K562 (cell line): ENCODE results near the gene SLC36A3. TPM values are rescaled to one million over a fixed set of nuclear protein-coding genes. Genes with fewer than 3 reads are reported as not detected.

Experiments
- ATAC-seq: fragments of 200-7000 bp; cut with Tn5 transposase; 3 replicates; pipeline ENCODE4 v1.9.1; 2020; ENCODE audit warnings: moderate library complexity
- BruUV-seq: library from RNA; stranded (reverse); fragments of 400-500 nt; replicated peaks from 2 replicates; lab custom pipeline; 2021; lab: Mats Ljungman, UMichigan
- CTCF ChIA-PET: fragments of 300-600 bp; formaldehyde crosslinking; extraction: SDS; loops from one replicate; lab custom pipeline; 2021; ENCODE audit warnings: low intra/inter-chr PET ratio; lab: Yijun Ruan, JAX
- POLR2A ChIA-PET: fragments of 300-600, 350-650 bp; sonication (Branson Sonifier 250); formaldehyde crosslinking; extraction: SDS; loops from one replicate; lab custom pipeline; 2021; ENCODE audit warnings: antibody characterized with exemption, inconsistent platforms; lab: Yijun Ruan, JAX
- DNase-seq, 4 experiments: peaks; one replicate each; pipeline versions ENCODE4 v3.0.0 to v3.0.0-alpha.2; 2011 to 2018; ENCODE audit warnings: low spot score in 3 of 4, mixed read lengths in 3 of 4; ENCODE audit errors: extremely low read depth in 1 of 4
- FAIRE-seq: peaks from 2 replicates; lab custom pipeline; 2011; peaks lifted over from hg19 to GRCh38; lab: Jason Lieb, UNC
- H2AFZ ChIP-seq: 2 replicates; pipeline ENCODE4 v1.6.0; 2011; ENCODE audit warnings: low read depth, low read length, control low read depth, inconsistent platforms
- H3K27ac ChIP-seq: fragments of 200-600 bp; 3 replicates; pipeline ENCODE4 v1.8.0; 2011; ENCODE audit warnings: low read depth, mild to moderate bottlenecking, control low read depth, inconsistent platforms, low read length, moderate library complexity, mixed read lengths; ENCODE audit errors: extremely low read depth
- H3K27me3 ChIP-seq, 2 experiments: fragments of 300-600 bp in 1 of 2; 2 replicates in 1 of 2; 3 replicates in 1 of 2; pipeline versions ENCODE4 v1.6.0 to v1.8.0; 2011; ENCODE audit warnings: inconsistent platforms in 2 of 2, low read length in 2 of 2, mild to moderate bottlenecking in 1 of 2, mixed read lengths in 1 of 2, moderate library complexity in 1 of 2; ENCODE audit not compliant: control insufficient read depth in 2 of 2, insufficient read depth in 2 of 2
- H3K36me3 ChIP-seq: fragments of 300-600 bp; 3 replicates; pipeline ENCODE4 v1.8.0; 2011; ENCODE audit warnings: mild to moderate bottlenecking, low read length, inconsistent platforms; ENCODE audit not compliant: control insufficient read depth, insufficient read depth
- H3K4me1 ChIP-seq, 2 experiments: fragments of 200-600 bp in 1 of 2; replicated peaks in 1 of 2; 2 replicates in 1 of 2; 3 replicates in 1 of 2; pipeline versions ENCODE4 v1.5.1 to v1.8.0; 2011; ENCODE audit warnings: inconsistent platforms in 2 of 2, low read length in 2 of 2, mild to moderate bottlenecking in 1 of 2, mixed read lengths in 1 of 2, moderate library complexity in 1 of 2; ENCODE audit not compliant: control insufficient read depth in 2 of 2, insufficient read depth in 2 of 2
- H3K4me2 ChIP-seq: 2 replicates; pipeline ENCODE4 v1.6.1; 2011; ENCODE audit warnings: low read length, control low read depth, inconsistent platforms, mixed read lengths; ENCODE audit not compliant: insufficient read depth
- H3K4me3 ChIP-seq: fragments of 200-600 bp; sonication (generic), shearing (Covaris generic); 2 replicates; pipeline ENCODE4 v1.5.1; 2016; ENCODE audit warnings: control low read depth, inconsistent platforms
- H3K79me2 ChIP-seq: fragments of 200-600 bp; 3 replicates; pipeline ENCODE4 v1.8.0; 2011; ENCODE audit warnings: low read length, inconsistent platforms; ENCODE audit not compliant: control insufficient read depth, insufficient read depth
- H3K9ac ChIP-seq, 2 experiments: 2 replicates each; pipeline versions ENCODE4 v1.6.0 to v1.6.1; 2011; ENCODE audit warnings: low read depth in 2 of 2, low read length in 2 of 2, control low read depth in 1 of 2, inconsistent platforms in 1 of 2, mild to moderate bottlenecking in 1 of 2, mixed read lengths in 1 of 2; ENCODE audit not compliant: insufficient read depth in 1 of 2
- H3K9me1 ChIP-seq: one replicate; pipeline ENCODE4 v1.6.0; 2011; ENCODE audit warnings: inconsistent platforms, mild to moderate bottlenecking, low read length, moderate library complexity; ENCODE audit not compliant: control insufficient read depth, insufficient read depth
- H3K9me3 ChIP-seq: replicated peaks from 2 replicates; pipeline ENCODE4 v1.5.1; 2011; ENCODE audit warnings: low read depth, low read length, inconsistent platforms; ENCODE audit not compliant: control insufficient read depth, insufficient read depth
- H4K20me1 ChIP-seq: replicated peaks from 2 replicates; pipeline ENCODE4 v1.6.1; 2011; ENCODE audit warnings: low read length, inconsistent platforms, mixed read lengths; ENCODE audit not compliant: control insufficient read depth, insufficient read depth
- CHD2 ChIP-seq: IDR thresholded peaks from 2 replicates; pipeline ENCODE4 v1.6.1; 2011; ENCODE audit warnings: low read depth, low read length
- CXXC5 ChIP-seq: fragments of 250-450 bp; sonication (Bioruptor Pico); IDR thresholded peaks from 2 replicates; pipeline ENCODE4 v1.8.0; 2022; ENCODE audit warnings: inconsistent platforms, mild to moderate bottlenecking, moderate library complexity
- POU5F1 ChIP-seq: fragments of 150-350 bp; IDR thresholded peaks from 2 replicates; pipeline ENCODE4 v1.6.1; 2014; ENCODE audit warnings: borderline replicate concordance, low read length, low read depth, mild to moderate bottlenecking; ENCODE audit not compliant: partially characterized antibody
- RBM17 ChIP-seq: fragments of 200-400 bp; formaldehyde crosslinking; IDR thresholded peaks from 2 replicates; pipeline ENCODE4 v1.6.1; 2017; ENCODE audit warnings: low read depth, mild to moderate bottlenecking, low read length, borderline replicate concordance
- RCOR1 ChIP-seq, 2 experiments: IDR thresholded peaks; 2 replicates each; pipeline ENCODE4 v1.6.1; 2012; ENCODE audit warnings: low read depth in 2 of 2, low read length in 2 of 2, borderline replicate concordance in 1 of 2, improper control_type of control experiment in 1 of 2
- RFX7 ChIP-seq: fragments of 250-450 bp; sonication (Bioruptor Pico); IDR thresholded peaks from 2 replicates; pipeline ENCODE4 v1.5.1; 2021; ENCODE audit warnings: mild to moderate bottlenecking
- SP1 ChIP-seq: sonication (generic); formaldehyde crosslinking; IDR thresholded peaks from 2 replicates; pipeline ENCODE4 v1.8.1; 2022; ENCODE audit warnings: mild to moderate bottlenecking, missing genetic modification reagents
- SPI1 ChIP-seq: IDR thresholded peaks from 2 replicates; pipeline ENCODE4 v1.6.1; 2011; ENCODE audit warnings: low read depth, low read length, control low read depth, borderline replicate concordance
- STAT5B ChIP-seq: fragments of 250-450 bp; sonication (Bioruptor Pico); IDR thresholded peaks from 2 replicates; pipeline ENCODE4 v1.8.0; 2021; ENCODE audit warnings: mild to moderate bottlenecking, inconsistent platforms
- U2AF1 ChIP-seq: fragments of 200-400 bp; formaldehyde crosslinking; optimal IDR thresholded peaks from 2 replicates; pipeline ENCODE3; 2017; ENCODE audit warnings: mild to moderate bottlenecking, low read depth, low read length, moderate library complexity
- XRCC4 ChIP-seq: IDR thresholded peaks from one replicate; pipeline ENCODE4 v1.6.1; 2011; ENCODE audit not compliant: insufficient read depth, insufficient read length; ENCODE audit errors: extremely low read depth
- ZBTB17 ChIP-seq: fragments of 450-650 bp; formaldehyde crosslinking; IDR thresholded peaks from 2 replicates; pipeline ENCODE4 v1.4.0; 2020; ENCODE audit warnings: mild to moderate bottlenecking
- ZNF280B ChIP-seq: fragments of 250-450 bp; sonication (Bioruptor Pico); IDR thresholded peaks from 2 replicates; pipeline ENCODE4 v1.5.1; 2021; ENCODE audit warnings: mild to moderate bottlenecking
- WGBS: fragments of 100-300 bp; shearing (Covaris generic); methylation state at CpG from one replicate; pipeline ENCODE4 v1.1.6; 2016; ENCODE audit warnings: low coverage, mixed read lengths; ENCODE audit not compliant: insufficient coverage; ENCODE audit errors: missing lambda C conversion rate; 5-methylcytosine and 5-hydroxymethylcytosine counted together
- in situ Hi-C: fragments of 300-500 bp; cut with MboI; formaldehyde crosslinking; loops from 4 replicates; pipeline ENCODE4 v1.15.0; 2018; ENCODE audit warnings: inconsistent platforms, mixed read lengths
- intact Hi-C: fragments of 100-400 bp; cut with micrococcal nuclease; formaldehyde crosslinking; loops from 2 replicates; pipeline ENCODE4 v1.14.2; 2022
- polyA plus RNA-seq, 8 experiments: library from polyadenylated mRNA; depleted of rRNA in 4 of 8; stranded (reverse) in 5 of 8; unstranded in 3 of 8; fragments of >200 nt; fragmentation: Nextera tagmentation in 2 of 8; fragmentation: Illumina TruSeq in 1 of 8; extraction: Ambion mirVana in 2 of 8; extraction: Trizol in 1 of 8; gene quantifications; 2 replicates each; pipeline versions ENCODE4 v1.2.1 to v1.2.3, GENCODE V29; 2011 to 2014; ENCODE audit warnings: inconsistent platforms in 1 of 8, missing spikeins in 1 of 8
- total RNA-seq, 7 experiments: library from RNA; depleted of rRNA in 6 of 7; stranded (reverse); fragments of >200 nt in 6 of 7; fragmentation: Illumina TruSeq in 2 of 7; extraction: Trizol in 2 of 7; gene quantifications; 2 replicates each; pipeline versions ENCODE4 v1.2.1 to v1.2.3, GENCODE V29; 2011 to 2021; ENCODE audit warnings: low replicate concordance in 1 of 7
- TF ChIP-seq, protein P1 (sequence below), 2 experiments: fragments of 250-450 bp in 1 of 2; fragments of 450-650 bp in 1 of 2; sonication (Bioruptor Pico) in 1 of 2; IDR thresholded peaks; 2 replicates each; pipeline versions ENCODE4 v1.6.1 to v1.8.0; 2016 to 2021; ENCODE audit warnings: mild to moderate bottlenecking in 2 of 2, moderate library complexity in 2 of 2, missing compliant biosample characterization in 1 of 2, missing genetic modification characterization in 1 of 2
- TF ChIP-seq, protein P2 (sequence below), 2 experiments: fragments of 450-650 bp in 1 of 2; IDR thresholded peaks; 2 replicates each; pipeline ENCODE4 v1.6.1; 2011 to 2017; ENCODE audit warnings: low read depth in 2 of 2, antibody characterized with exemption in 1 of 2, borderline replicate concordance in 1 of 2, low read length in 1 of 2, mild to moderate bottlenecking in 1 of 2, mixed read lengths in 1 of 2; ENCODE audit not compliant: control insufficient read depth in 1 of 2

The SLC36A3 gene
- total and polyA plus RNA-seq, 9 of the 15 experiments (the other 6 are each of a cell fraction or from before 2014, with no cell fraction given): not detected

DNA sequence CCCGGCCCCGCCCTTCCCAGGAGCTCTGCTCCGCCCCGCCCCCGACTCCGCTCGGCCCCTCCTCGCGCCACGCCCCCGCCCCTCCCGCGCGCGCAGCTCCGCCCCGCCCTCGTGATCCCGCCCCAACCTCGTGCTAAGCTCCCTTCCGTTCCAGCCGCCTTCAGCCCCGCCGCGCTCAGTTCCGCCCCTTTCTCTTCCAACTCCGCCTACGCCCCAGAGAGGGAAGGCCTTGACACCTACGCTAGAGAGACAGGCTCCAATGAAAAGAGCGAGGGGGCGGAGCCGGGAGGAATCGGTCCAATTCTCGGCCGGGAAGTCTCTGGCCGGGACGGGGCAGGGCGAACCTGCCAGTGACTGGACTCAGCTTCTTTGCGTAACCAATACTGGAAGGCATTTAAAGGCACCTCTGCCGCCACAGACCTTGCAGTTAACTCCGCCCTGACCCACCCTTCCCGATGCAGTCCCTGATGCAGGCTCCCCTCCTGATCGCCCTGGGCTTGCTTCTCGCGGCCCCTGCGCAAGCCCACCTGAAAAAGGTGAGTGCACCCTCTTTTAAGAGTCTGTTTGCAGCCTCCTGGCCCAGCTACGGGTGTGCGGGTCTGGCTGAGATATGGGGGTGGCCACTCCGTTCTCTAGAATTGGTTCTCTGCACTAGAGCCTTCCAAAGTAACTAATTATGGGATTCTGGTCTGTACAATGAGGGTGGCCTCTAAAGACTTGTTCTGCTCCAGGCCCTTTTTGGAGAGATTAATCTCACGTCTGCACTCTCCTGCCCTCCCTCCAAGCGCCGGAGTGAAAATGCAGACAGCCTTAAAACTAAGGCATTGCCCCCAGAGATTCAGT is 50.6 kb downstream of the SLC36A3 start, which contains the start of gene GM2A:
TSS of gene GM2A (plus strand) at position 424 of the 843 bp plus-strand sequence. CDS start at position 456, 32 bp downstream.
- peak within 1 kb of the TSS; percentile 54 to 89 for H3K9ac ChIP-seq
- in situ Hi-C loops (no loop called here), intact Hi-C loops (no loop called here)
- DNase-seq: peak; percentile 99
- no peaks in the 10 kb centered on the region for H3K27me3 ChIP-seq
- peak within 1 kb of the TSS; percentile 97 for H2AFZ ChIP-seq
- H3K79me2 ChIP-seq: peaks cover 3% of the 10 kb centered on the region; the same call in 2 of the 3 replicates
- H3K27ac ChIP-seq: peak within 1 kb of the TSS; percentile 60
- H3K9me1 ChIP-seq: no peaks in the 10 kb centered on the region
- TSS peak; percentile 71 for BruUV-seq
- no peaks in the 10 kb centered on the region for H3K36me3 ChIP-seq
- ChIA-PET CTCF (no interaction called here), POLR2A (interaction anchor here (0.6 to 3.1 kb wide), 6 partner anchors 13 to 518 kb away, joined by 3 to 11 read pairs (median 4); no protein-coding TSS in a partner anchor)
- peak; percentile 100 for FAIRE-seq
- peak; percentile 98 for ATAC-seq
- peaks cover 9 to 18% of the 10 kb centered on the region in 2 experiments; a peak in 4 of 5 replicates for H3K4me1 ChIP-seq
- peak within 1 kb of the TSS; percentile 94 for H3K4me2 ChIP-seq
- H3K9me3 ChIP-seq: no peaks in the 10 kb centered on the region
- H3K4me3 ChIP-seq: peak within 1 kb of the TSS; percentile 57
- H4K20me1 ChIP-seq: no peaks in the 10 kb centered on the region
- WGBS: under 1% methylated on average over 47 of the region's 52 CpGs
- TF ChIP-seq SP1 (CRISPR knock-in tag) (peak; percentile 88), CHD2 (peak; percentile 55; the same call in 1 of the 2 replicates), POU5F1 (no peak), RBM17 (no peak), U2AF1 (no peak), ZNF280B (CRISPR knock-in tag) (no peak), XRCC4 (no peak), STAT5B (CRISPR knock-in tag) (no peak), CXXC5 (no peak; the same call in 1 of the 2 replicates), ZBTB17 (0 out of 2 replicates have a peak, but pooled peaks have one; percentile 19), RCOR1 (IDR thresholded peaks at IDR 0.05; ENCODE audit: borderline replicate concordance in 1 of 2, low read depth in 2 of 2, low read length in 2 of 2) (peak in 1 of 2 experiments; percentile 69; a peak in 1 of 4 replicates), SPI1 (peak; percentile 72), RFX7 (no peak)
- TF ChIP-seq, protein P1, sequence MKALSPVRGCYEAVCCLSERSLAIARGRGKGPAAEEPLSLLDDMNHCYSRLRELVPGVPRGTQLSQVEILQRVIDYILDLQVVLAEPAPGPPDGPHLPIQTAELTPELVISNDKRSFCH (CRISPR knock-in tag; IDR thresholded peaks at IDR 0.05): no peak
- TF ChIP-seq, protein P1 (tag; IDR thresholded peaks at IDR 0.05): no peak
- TF ChIP-seq, protein P2, sequence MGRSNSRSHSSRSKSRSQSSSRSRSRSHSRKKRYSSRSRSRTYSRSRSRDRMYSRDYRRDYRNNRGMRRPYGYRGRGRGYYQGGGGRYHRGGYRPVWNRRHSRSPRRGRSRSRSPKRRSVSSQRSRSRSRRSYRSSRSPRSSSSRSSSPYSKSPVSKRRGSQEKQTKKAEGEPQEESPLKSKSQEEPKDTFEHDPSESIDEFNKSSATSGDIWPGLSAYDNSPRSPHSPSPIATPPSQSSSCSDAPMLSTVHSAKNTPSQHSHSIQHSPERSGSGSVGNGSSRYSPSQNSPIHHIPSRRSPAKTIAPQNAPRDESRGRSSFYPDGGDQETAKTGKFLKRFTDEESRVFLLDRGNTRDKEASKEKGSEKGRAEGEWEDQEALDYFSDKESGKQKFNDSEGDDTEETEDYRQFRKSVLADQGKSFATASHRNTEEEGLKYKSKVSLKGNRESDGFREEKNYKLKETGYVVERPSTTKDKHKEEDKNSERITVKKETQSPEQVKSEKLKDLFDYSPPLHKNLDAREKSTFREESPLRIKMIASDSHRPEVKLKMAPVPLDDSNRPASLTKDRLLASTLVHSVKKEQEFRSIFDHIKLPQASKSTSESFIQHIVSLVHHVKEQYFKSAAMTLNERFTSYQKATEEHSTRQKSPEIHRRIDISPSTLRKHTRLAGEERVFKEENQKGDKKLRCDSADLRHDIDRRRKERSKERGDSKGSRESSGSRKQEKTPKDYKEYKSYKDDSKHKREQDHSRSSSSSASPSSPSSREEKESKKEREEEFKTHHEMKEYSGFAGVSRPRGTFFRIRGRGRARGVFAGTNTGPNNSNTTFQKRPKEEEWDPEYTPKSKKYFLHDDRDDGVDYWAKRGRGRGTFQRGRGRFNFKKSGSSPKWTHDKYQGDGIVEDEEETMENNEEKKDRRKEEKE (IDR thresholded peaks at IDR 0.05; ENCODE audit: borderline replicate concordance in 1 of 2, control insufficient read depth in 1 of 2, low read depth in 2 of 2, low read length in 1 of 2): no peak
